Ovary (tissue), 9 donors: ENCODE data around the gene FANK1. TPM values are rescaled to one million over a fixed set of nuclear protein-coding genes. Genes with fewer than 3 reads are reported as not detected.

ENCODE experiments used
- DNase-seq, 5 donors: peaks; one replicate each; pipeline ENCODE4 v3.0.0-alpha.2; 2019 to 2020
- H3K27ac ChIP-seq, 2 donors: fragments of 200-600 bp; one replicate each; pipeline versions ENCODE4 v1.5.1 to v1.8.0; 2019 to 2022
- H3K27me3 ChIP-seq: fragments of 200-600 bp; one replicate; pipeline ENCODE4 v1.8.0; 2022
- H3K36me3 ChIP-seq: fragments of 200-600 bp; sonication (generic); one replicate; pipeline ENCODE4 v1.5.1; 2019
- H3K4me1 ChIP-seq: one replicate; pipeline ENCODE4 v1.8.1; 2013; ENCODE audit warnings: mild to moderate bottlenecking, moderate library complexity; ENCODE audit not compliant: insufficient read depth
- H3K4me3 ChIP-seq: fragments of 200-600 bp; sonication (generic); one replicate; pipeline ENCODE4 v1.5.1; 2017
- H3K9me3 ChIP-seq, 2 donors: fragments of 200-600 bp in 1 of 2; sonication (generic) in 1 of 2; one replicate each; pipeline versions ENCODE4 v1.5.1 to v1.8.1; 2013 to 2019; ENCODE audit warnings: mild to moderate bottlenecking in 1 of 2, moderate library complexity in 1 of 2
- CTCF ChIP-seq, 3 donors: fragments of 450-650 bp in 2 of 3; fragments of 200-600 bp in 1 of 3; IDR thresholded peaks; one replicate each; pipeline versions ENCODE4 v1.5.1 to v1.8.0; 2016 to 2022; ENCODE audit warnings: antibody characterized with exemption in 3 of 3, mild to moderate bottlenecking in 1 of 3
- EP300 ChIP-seq: sonication (generic); formaldehyde crosslinking; IDR thresholded peaks from one replicate; pipeline ENCODE4 v1.6.1; 2017; ENCODE audit warnings: antibody characterized with exemption
- POLR2A ChIP-seq: fragments of 450-650 bp; IDR thresholded peaks from one replicate; pipeline ENCODE4 v1.6.1; 2017; ENCODE audit warnings: antibody characterized with exemption, mild to moderate bottlenecking, moderate library complexity
- WGBS, 3 donors: extraction: QIAGEN DNeasy Blood & Tissue Kit in 1 of 3; methylation state at CpG; one replicate each; pipeline versions ENCODE4 v1.1.5 to v1.1.7; 2013 to 2017; 5-methylcytosine and 5-hydroxymethylcytosine counted together
- intact Hi-C, 4 donors: fragments of 100-400 bp; cut with DNase I; formaldehyde crosslinking; loops; one replicate each; pipeline versions ENCODE4 v1.11.0 to v1.15.1; 2022 to 2023
- polyA plus RNA-seq, 2 donors: library from polyadenylated mRNA; stranded (reverse); fragments of 200-250 nt in 1 of 2; fragments of 350-450 nt in 1 of 2; fragmentation: Illumina TruSeq in 1 of 2; extraction: RNeasy Lipid Tissue Mini Kit (QIAGEN cat#74804) in 1 of 2; gene quantifications; one replicate each; pipeline ENCODE4 v1.2.3, GENCODE V29; 2013 to 2014
- total RNA-seq, 7 donors: library from RNA; depleted of rRNA in 2 of 7; stranded (reverse); fragments of >200 nt in 2 of 7; fragmentation: NEBNext Ultra II Directional in 3 of 7; extraction: Animal tissue kit (Norgen Biotek cat#: 25700) in 3 of 7; gene quantifications; one replicate each; pipeline versions ENCODE4 v1.1.0 to v1.2.4, GENCODE V29; 2016 to 2023
- donor health status: DM: no; HTN: no; CAD: no; lungs with moderate emphysema.
- donor health status: DM: no; HTN: no; CAD: no.
- donor health status: Bipolar disorder and iron deficiency.
- donor health status: DM: yes; HTN: yes; CAD: no.
- donor health status: DM: no; HTN: no; CAD: no.
- donor health status: DM: yes; HTN: yes; CAD: no.

FANK1 gene
- total and polyA plus RNA-seq, 9 donors: 4.9 to 27.0 (median 5.6) TPM

- H3K9me3 ChIP-seq: no peaks in the 10 kb centered on the region
- no peaks in the 10 kb centered on the region for H3K27me3 ChIP-seq
- 93 to 97% (median 95%) methylated on average over 5 of the region's 5 CpGs for WGBS, 3 donors
- no peaks in the 10 kb centered on the region for H3K4me1 ChIP-seq
- H3K27ac ChIP-seq: no peak overlapping the region
- no peaks in the 10 kb centered on the region for H3K36me3 ChIP-seq
- TF ChIP-seq CTCF (IDR thresholded peaks at IDR 0.05) (no peak), EP300 (no peak), POLR2A (no peak)
- intact Hi-C loops: no loop called here
- no peak overlapping the region for H3K4me3 ChIP-seq
- no peak for DNase-seq
These were observed 115.6 kb downstream of the FANK1 start for GRCh38 chr10:126011995-126012394.

- no peaks in the 10 kb centered on the region for H3K9me3 ChIP-seq
- TF ChIP-seq EP300: no peak
- TF ChIP-seq CTCF (IDR thresholded peaks at IDR 0.05): no peak
- no peak for TF ChIP-seq POLR2A
- intact Hi-C loops: no loop called here
- 95 to 99% (median 96%) methylated on average over 2 of the region's 2 CpGs for WGBS, 3 donors
- no peak overlapping the region for H3K27ac ChIP-seq
- H3K27me3 ChIP-seq: no peaks in the 10 kb centered on the region
- no peaks in the 10 kb centered on the region for H3K36me3 ChIP-seq
- no peaks in the 10 kb centered on the region for H3K4me1 ChIP-seq
- no peak overlapping the region for H3K4me3 ChIP-seq
- DNase-seq: no peak
These were observed 116.1 kb downstream of the FANK1 start for GRCh38 chr10:126012485-126012884.

GRCh38 chr10:126013489-126014281 lies 117.3 kb downstream of the FANK1 start:
- Histone ChIP-seq H3K4me3 (no peak overlapping the region), H3K4me1 (no peaks in the 10 kb centered on the region), H3K9me3 (no peaks in the 10 kb centered on the region), H3K27ac (no peak overlapping the region), H3K27me3 (no peaks in the 10 kb centered on the region), H3K36me3 (no peaks in the 10 kb centered on the region)
- intact Hi-C loops: no loop called here
- no peak for DNase-seq
- TF ChIP-seq POLR2A (no peak), CTCF (IDR thresholded peaks at IDR 0.05) (no peak), EP300 (no peak)
- WGBS, 3 donors: 79 to 85% (median 82%) methylated on average over 10 of the region's 10 CpGs

- Histone ChIP-seq H3K36me3 (no peaks in the 10 kb centered on the region), H3K4me3 (no peak overlapping the region), H3K27me3 (no peaks in the 10 kb centered on the region), H3K4me1 (no peaks in the 10 kb centered on the region), H3K27ac (no peak overlapping the region), H3K9me3 (no peaks in the 10 kb centered on the region)
- TF ChIP-seq POLR2A (no peak), EP300 (no peak), CTCF (IDR thresholded peaks at IDR 0.05) (no peak)
- DNase-seq: no peak
- WGBS, 3 donors: 75 to 93% (median 89%) methylated on average over 7 of the region's 7 CpGs
- intact Hi-C loops: no loop called here
These were observed 117.9 kb downstream of the FANK1 start for GRCh38 chr10:126014309-126014708.
